ENCODE results near the gene CASP9.

Gene CASP9

DNA sequence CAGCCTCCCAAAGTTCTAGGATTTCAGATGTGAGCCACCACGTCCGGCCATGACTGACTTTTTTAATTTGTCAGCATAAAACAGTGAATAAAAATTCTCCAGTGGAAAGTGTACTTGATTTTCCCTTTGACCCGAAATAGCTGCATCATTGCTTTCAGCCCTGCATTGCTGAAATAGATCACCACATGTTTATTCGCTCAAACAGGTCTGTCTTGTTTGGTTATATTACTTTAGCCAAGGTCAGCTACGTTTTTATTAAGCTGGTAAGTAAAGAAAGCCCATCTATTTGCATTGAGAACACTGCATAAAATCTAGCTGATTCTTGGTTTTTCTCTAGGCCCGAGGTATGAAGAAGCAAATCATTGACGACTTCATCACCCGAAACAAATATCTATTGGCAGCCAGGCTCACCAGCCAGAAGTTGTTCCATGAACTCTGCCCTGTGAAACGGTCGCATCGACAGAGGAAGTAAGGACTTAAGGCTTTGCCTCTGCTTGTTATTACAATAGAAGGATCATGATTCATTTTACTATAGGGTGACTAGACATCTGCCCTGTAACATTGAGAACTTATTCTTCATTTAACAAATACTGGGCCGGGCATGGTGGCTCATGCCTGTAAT lies 35.3 kb upstream of the CASP9 start:
- Histone ChIP-seq H3K27ac (no peak overlapping the region), H3K27me3 (no peaks in the 10 kb centered on the region), H3K9me3 (no peaks in the 10 kb centered on the region), H3K36me3 (peaks cover 43% of the 10 kb centered on the region), H3K4me3 (ENCODE audit: low read depth in 1 of 2, low read length in 1 of 2) (no peak overlapping the region), H3K4me1 (ENCODE audit: control insufficient read depth in 1 of 2, insufficient read depth in 1 of 2, low read depth in 1 of 2, low read length in 1 of 2) (no peaks in the 10 kb centered on the region)
- TF ChIP-seq, protein P1, sequence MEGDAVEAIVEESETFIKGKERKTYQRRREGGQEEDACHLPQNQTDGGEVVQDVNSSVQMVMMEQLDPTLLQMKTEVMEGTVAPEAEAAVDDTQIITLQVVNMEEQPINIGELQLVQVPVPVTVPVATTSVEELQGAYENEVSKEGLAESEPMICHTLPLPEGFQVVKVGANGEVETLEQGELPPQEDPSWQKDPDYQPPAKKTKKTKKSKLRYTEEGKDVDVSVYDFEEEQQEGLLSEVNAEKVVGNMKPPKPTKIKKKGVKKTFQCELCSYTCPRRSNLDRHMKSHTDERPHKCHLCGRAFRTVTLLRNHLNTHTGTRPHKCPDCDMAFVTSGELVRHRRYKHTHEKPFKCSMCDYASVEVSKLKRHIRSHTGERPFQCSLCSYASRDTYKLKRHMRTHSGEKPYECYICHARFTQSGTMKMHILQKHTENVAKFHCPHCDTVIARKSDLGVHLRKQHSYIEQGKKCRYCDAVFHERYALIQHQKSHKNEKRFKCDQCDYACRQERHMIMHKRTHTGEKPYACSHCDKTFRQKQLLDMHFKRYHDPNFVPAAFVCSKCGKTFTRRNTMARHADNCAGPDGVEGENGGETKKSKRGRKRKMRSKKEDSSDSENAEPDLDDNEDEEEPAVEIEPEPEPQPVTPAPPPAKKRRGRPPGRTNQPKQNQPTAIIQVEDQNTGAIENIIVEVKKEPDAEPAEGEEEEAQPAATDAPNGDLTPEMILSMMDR (IDR thresholded peaks at IDR 0.05), result no peak

DNA sequence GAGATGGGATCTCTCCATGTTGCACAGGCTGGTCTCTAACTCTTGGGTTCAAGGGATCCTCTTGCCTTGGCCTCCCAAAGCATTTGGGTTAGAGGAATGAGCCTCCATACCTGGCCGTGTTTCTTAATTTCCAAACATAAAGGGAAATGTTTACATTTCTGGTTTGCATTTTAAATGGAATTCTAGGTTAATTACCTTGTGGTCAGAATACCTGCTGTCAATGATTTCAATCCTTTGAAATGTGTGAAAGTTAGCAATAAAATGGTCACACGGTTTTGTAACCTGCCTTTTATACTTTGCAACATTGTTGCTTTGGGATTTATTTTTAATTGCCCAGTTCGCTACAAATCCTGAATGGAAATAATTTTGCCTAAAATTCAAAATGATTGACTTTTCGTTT lies 34.5 kb upstream of the CASP9 start:
- peaks cover 43% of the 10 kb centered on the region for H3K36me3 ChIP-seq
- H3K27ac ChIP-seq, result no peak overlapping the region
- H3K4me3 ChIP-seq (ENCODE audit: low read depth in 1 of 2, low read length in 1 of 2), result no peak overlapping the region
- H3K9me3 ChIP-seq, result no peaks in the 10 kb centered on the region
- TF ChIP-seq, protein P1 (IDR thresholded peaks at IDR 0.05), result no peak
- H3K4me1 ChIP-seq (ENCODE audit: control insufficient read depth in 1 of 2, insufficient read depth in 1 of 2, low read depth in 1 of 2, low read length in 1 of 2), result no peaks in the 10 kb centered on the region
- no peaks in the 10 kb centered on the region for H3K27me3 ChIP-seq

DNA sequence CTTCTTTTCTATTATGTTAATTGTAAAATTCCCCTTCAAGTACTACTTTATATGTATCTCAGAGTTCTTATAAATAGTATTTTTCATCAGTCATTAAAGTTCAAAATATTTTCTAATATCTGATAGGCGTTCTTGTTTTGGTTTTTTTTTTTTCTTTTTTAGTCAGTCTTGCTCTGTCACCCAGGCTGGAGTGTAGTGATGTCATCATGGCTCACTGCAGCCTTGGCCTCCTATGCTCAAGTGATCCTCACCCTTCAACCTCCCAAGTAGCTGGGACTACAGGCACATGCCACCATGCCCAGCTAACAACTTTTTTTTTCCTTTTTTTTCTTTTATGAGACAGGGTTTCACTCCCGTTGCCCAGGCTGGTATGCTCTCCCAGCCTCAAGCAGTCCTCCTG lies 33.6 kb upstream of the CASP9 start:
- Histone ChIP-seq H3K36me3 (peaks cover 40% of the 10 kb centered on the region), H3K4me1 (ENCODE audit: control insufficient read depth in 1 of 2, insufficient read depth in 1 of 2, low read depth in 1 of 2, low read length in 1 of 2) (no peaks in the 10 kb centered on the region)
- TF ChIP-seq, protein P1 (IDR thresholded peaks at IDR 0.05), result no peak

DNA sequence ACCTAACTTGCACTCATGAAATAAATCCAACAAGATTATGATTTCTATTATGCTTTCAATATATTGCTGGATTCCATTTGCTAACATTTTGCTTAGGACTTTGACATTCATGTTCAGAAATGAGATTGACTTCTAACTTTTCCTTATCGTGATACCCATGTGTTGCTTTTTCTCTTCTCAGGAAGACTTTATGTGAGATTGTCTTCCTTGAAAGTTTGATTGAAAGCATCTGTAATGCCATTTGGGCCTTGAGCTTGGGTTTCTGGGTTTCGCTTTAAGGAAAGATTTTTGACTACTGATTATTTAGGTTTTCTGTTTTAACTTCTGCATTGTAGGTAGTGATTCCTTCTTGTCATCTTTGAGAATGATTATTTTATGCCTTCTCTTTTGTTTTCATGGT lies 33.0 kb upstream of the CASP9 start:
- Histone ChIP-seq H3K4me1 (ENCODE audit: control insufficient read depth in 1 of 2, insufficient read depth in 1 of 2, low read depth in 1 of 2, low read length in 1 of 2) (no peaks in the 10 kb centered on the region), H3K27ac (no peak overlapping the region), H3K4me3 (ENCODE audit: low read depth in 1 of 2, low read length in 1 of 2) (no peak overlapping the region), H3K36me3 (peaks cover 34% of the 10 kb centered on the region), H3K9me3 (no peaks in the 10 kb centered on the region), H3K27me3 (no peaks in the 10 kb centered on the region)
- TF ChIP-seq, protein P1 (IDR thresholded peaks at IDR 0.05), result no peak

More for the DNA sequence above, 33.6 kb upstream of the CASP9 start:
- no peaks in the 10 kb centered on the region for H3K27me3 ChIP-seq
- no peak overlapping the region for H3K4me3 ChIP-seq (ENCODE audit: low read depth in 1 of 2, low read length in 1 of 2)
- no peak overlapping the region for H3K27ac ChIP-seq
- no peaks in the 10 kb centered on the region for H3K9me3 ChIP-seq

DNA sequence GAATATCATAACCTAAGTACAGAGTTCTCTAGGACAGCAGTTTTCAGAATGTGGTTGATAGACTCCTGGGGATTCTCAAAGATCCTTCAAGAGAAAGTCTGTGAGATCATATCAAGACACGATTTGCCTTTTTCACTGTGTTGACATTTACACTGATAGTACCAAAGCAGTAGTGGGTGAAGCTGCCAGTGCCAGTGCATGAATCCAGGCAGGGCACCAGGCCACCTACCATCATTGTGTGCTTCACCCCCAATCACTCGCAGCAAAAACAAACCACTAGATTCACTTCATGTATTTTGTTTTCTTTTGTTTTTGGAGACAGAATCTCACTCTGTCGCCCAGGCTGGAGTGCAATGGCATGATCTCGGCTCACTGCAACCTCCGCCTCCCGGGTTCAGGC lies 26.6 kb upstream of the CASP9 start:
- H3K27me3 ChIP-seq, result no peaks in the 10 kb centered on the region
- H3K4me1 ChIP-seq (ENCODE audit: control insufficient read depth in 1 of 2, insufficient read depth in 1 of 2, low read depth in 1 of 2, low read length in 1 of 2), result no peaks in the 10 kb centered on the region
- TF ChIP-seq, protein P1 (IDR thresholded peaks at IDR 0.05), result no peak

More for the DNA sequence above, 26.6 kb upstream of the CASP9 start:
- no peaks in the 10 kb centered on the region for H3K9me3 ChIP-seq
- no peak overlapping the region for H3K27ac ChIP-seq
- no peak overlapping the region for H3K4me3 ChIP-seq (ENCODE audit: low read depth in 1 of 2, low read length in 1 of 2)
- H3K36me3 ChIP-seq, result peaks cover 52% of the 10 kb centered on the region
